ENCODE measurements around the gene NFKBIL1. TPM values are rescaled to one million over a fixed set of nuclear protein-coding genes. Genes with fewer than 3 reads are reported as not detected.

Gene NFKBIL1
- total and polyA plus RNA-seq, 4 donors: 3.3 to 9.6 (median 7.4) TPM

- TF ChIP-seq TAF1 (conservative IDR thresholded peaks at IDR 0.05): no peak
- no peak for TF ChIP-seq GABPA (IDR thresholded peaks at IDR 0.05 in 1 of 2, conservative IDR thresholded peaks at IDR 0.05 in 1 of 2)
Measured at GRCh38 chr6:31579119-31579505, 31.7 kb downstream of the NFKBIL1 start (continued).

DNA sequence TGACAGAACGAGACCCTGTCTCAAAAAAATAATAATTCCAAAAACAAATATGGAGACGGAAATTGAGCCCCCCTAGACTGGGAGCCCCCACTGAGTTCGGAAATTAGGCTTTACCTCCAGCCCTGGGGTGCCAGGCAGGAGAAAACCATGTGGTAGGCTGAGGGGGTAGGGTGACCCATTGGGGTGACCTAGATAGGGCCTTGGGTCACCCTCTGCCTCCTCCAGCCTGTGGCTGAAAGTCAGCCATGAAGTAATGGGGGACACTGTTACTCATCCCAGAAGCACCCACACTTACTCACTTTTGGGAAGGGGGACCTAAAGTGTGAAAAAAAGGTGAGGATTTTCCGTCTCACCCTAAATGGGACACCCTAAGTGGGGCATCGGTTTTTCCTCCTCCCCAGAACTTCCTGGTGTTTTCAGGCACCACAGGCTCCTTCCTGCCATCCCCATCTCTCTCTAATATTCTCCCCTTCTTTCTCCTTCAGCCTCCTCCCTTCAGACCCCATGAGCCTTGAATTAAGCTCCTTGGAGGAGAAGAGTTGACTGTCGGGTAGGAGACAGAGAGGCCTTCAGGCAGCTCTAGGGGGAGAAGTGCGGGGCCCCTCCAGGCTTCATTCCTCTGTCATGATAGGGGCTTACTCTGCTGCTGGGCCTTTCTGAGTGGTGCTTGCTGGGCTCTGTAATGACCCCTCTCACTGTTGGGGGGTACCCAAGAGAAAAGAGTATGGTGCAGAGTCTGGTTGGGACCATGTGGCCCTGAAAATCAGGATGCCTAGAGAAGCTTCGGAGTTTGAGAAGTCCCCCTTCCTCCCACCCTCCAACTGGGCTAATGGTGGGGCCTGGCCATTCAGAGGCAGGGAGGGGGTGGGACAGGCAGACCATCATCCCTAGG lies 32.4 kb downstream of the NFKBIL1 start:
- H3K4me3 ChIP-seq (ENCODE audit: low read depth in 1 of 3, low read length in 3 of 3): no peak overlapping the region
- DNase-seq (ENCODE audit: low spot score): no peak
- H3K27ac ChIP-seq (ENCODE audit: low read depth in 1 of 2, low read length in 2 of 2): no peak overlapping the region
- peaks cover 0 to 16% (median 6%) of the 10 kb centered on the region in 4 donors for H3K4me1 ChIP-seq (ENCODE audit: control insufficient read depth in 4 of 4, insufficient read depth in 4 of 4, low read length in 3 of 4)
- WGBS: 92% methylated on average over 8 of the region's 8 CpGs
- H3K9ac ChIP-seq (ENCODE audit: low read depth in 1 of 2, low read length in 2 of 2): no peak overlapping the region
- TF ChIP-seq HNF4G (IDR thresholded peaks at IDR 0.05): no peak
- no peaks in the 10 kb centered on the region for H3K9me3 ChIP-seq (ENCODE audit: control insufficient read depth in 4 of 4, low read length in 3 of 4)
- H3K36me3 ChIP-seq (ENCODE audit: control insufficient read depth in 4 of 4, insufficient read depth in 3 of 4, low read depth in 1 of 4, low read length in 3 of 4): no peaks in the 10 kb centered on the region
- H3K27me3 ChIP-seq (ENCODE audit: control insufficient read depth in 4 of 4, insufficient read depth in 4 of 4, low read length in 3 of 4): no peaks in the 10 kb centered on the region

- TF ChIP-seq HNF4G (IDR thresholded peaks at IDR 0.05) (no peak), NR2F2 (IDR thresholded peaks at IDR 0.05) (no peak), FOXA2 (IDR thresholded peaks at IDR 0.05) (no peak), GABPA (IDR thresholded peaks at IDR 0.05 in 1 of 2, conservative IDR thresholded peaks at IDR 0.05 in 1 of 2) (no peak)
- Histone ChIP-seq H3K27ac (ENCODE audit: low read depth in 1 of 2, low read length in 2 of 2) (peak overlapping the region; percentile 63 to 73), H3K9ac (ENCODE audit: low read depth in 1 of 2, low read length in 2 of 2) (peak overlapping the region in 1 of 2 donors; percentile 47), H3K9me3 (ENCODE audit: control insufficient read depth in 4 of 4, low read length in 3 of 4) (no peaks in the 10 kb centered on the region), H3K4me1 (ENCODE audit: control insufficient read depth in 4 of 4, insufficient read depth in 4 of 4, low read length in 3 of 4) (peaks cover 0 to 16% (median 6%) of the 10 kb centered on the region in 4 donors), H3K36me3 (ENCODE audit: control insufficient read depth in 4 of 4, insufficient read depth in 3 of 4, low read depth in 1 of 4, low read length in 3 of 4) (no peaks in the 10 kb centered on the region), H3K4me3 (ENCODE audit: low read depth in 1 of 3, low read length in 3 of 3) (peak overlapping the region in 2 of 3 donors; percentile 74 to 78), H3K27me3 (ENCODE audit: control insufficient read depth in 4 of 4, insufficient read depth in 4 of 4, low read length in 3 of 4) (no peaks in the 10 kb centered on the region)
- WGBS: 42% methylated on average over 11 of the region's 11 CpGs
- DNase-seq (ENCODE audit: low spot score): no peak
Measured at GRCh38 chr6:31580438-31580740, 33.0 kb downstream of the NFKBIL1 start.

DNA sequence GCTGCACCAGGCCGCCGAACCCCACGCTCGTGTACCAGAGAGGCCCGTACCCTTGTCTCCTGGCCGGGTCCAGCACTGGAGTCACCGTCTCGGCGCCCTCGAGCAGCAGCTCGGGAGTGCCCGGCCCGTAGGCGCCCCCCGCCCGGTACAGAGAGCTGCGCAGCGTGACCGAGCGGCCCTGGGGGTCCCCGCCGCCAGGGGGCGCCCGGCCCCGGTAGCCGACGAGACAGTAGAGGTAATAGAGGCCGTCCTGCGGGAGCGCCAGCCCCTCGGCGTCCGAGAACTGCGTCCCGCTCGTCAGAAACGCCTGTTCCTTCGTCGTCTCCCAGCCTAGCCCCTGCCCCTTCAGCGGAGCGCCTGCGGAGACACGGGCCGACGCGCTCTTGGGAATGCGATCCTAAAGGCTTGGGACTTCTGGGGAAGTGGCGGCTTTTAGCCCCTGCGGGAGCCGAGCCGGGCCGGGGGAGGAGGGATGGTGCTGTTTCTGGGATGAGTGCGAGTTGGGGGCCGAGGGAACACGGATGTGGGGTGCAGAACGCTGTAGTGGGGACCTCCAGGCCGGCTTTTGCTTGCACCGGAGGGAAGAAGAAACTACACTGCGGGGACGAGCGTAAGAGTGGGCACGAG lies 33.5 kb downstream of the NFKBIL1 start:
- H3K4me3 ChIP-seq (ENCODE audit: low read depth in 1 of 3, low read length in 3 of 3): peak overlapping the region; percentile 74 to 80 (median 78)
- H3K9me3 ChIP-seq (ENCODE audit: control insufficient read depth in 4 of 4, low read length in 3 of 4): no peaks in the 10 kb centered on the region
- peak; percentile 22 for TF ChIP-seq SP1 (IDR thresholded peaks at IDR 0.05)
- no peak for TF ChIP-seq TAF1 (conservative IDR thresholded peaks at IDR 0.05)
- peak in 1 of 2 donors; percentile 2 for TF ChIP-seq HNF4A (conservative IDR thresholded peaks at IDR 0.05)
- no peak for TF ChIP-seq FOXA2 (IDR thresholded peaks at IDR 0.05)
- TF ChIP-seq EGR1 (IDR thresholded peaks at IDR 0.05; ENCODE audit: low read depth in 2 of 2): no peak
- TF ChIP-seq, protein P1, sequence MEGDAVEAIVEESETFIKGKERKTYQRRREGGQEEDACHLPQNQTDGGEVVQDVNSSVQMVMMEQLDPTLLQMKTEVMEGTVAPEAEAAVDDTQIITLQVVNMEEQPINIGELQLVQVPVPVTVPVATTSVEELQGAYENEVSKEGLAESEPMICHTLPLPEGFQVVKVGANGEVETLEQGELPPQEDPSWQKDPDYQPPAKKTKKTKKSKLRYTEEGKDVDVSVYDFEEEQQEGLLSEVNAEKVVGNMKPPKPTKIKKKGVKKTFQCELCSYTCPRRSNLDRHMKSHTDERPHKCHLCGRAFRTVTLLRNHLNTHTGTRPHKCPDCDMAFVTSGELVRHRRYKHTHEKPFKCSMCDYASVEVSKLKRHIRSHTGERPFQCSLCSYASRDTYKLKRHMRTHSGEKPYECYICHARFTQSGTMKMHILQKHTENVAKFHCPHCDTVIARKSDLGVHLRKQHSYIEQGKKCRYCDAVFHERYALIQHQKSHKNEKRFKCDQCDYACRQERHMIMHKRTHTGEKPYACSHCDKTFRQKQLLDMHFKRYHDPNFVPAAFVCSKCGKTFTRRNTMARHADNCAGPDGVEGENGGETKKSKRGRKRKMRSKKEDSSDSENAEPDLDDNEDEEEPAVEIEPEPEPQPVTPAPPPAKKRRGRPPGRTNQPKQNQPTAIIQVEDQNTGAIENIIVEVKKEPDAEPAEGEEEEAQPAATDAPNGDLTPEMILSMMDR (IDR thresholded peaks at IDR 0.05; ENCODE audit: low read depth, low read length, missing input control): peak; percentile 91
- TF ChIP-seq YY1 (IDR thresholded peaks at IDR 0.05): peak; percentile 33
- peak; percentile 76 to 82 for TF ChIP-seq RAD21 (IDR thresholded peaks at IDR 0.05)
- TF ChIP-seq RXRA (IDR thresholded peaks at IDR 0.05): no peak
- TF ChIP-seq, protein P2, sequence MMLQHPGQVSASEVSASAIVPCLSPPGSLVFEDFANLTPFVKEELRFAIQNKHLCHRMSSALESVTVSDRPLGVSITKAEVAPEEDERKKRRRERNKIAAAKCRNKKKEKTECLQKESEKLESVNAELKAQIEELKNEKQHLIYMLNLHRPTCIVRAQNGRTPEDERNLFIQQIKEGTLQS (IDR thresholded peaks at IDR 0.05): no peak
- peak; percentile 90 for DNase-seq (ENCODE audit: low spot score)
- H3K27me3 ChIP-seq (ENCODE audit: control insufficient read depth in 4 of 4, insufficient read depth in 4 of 4, low read length in 3 of 4): no peaks in the 10 kb centered on the region
- WGBS: under 1% methylated on average over 62 of the region's 62 CpGs
- peak overlapping the region; percentile 64 to 83 for H3K9ac ChIP-seq (ENCODE audit: low read depth in 1 of 2, low read length in 2 of 2)
- H3K4me1 ChIP-seq (ENCODE audit: control insufficient read depth in 4 of 4, insufficient read depth in 4 of 4, low read length in 3 of 4): peaks cover 0 to 16% (median 6%) of the 10 kb centered on the region in 4 donors
- peak overlapping the region; percentile 63 to 73 for H3K27ac ChIP-seq (ENCODE audit: low read depth in 1 of 2, low read length in 2 of 2)
- H3K36me3 ChIP-seq (ENCODE audit: control insufficient read depth in 4 of 4, insufficient read depth in 3 of 4, low read depth in 1 of 4, low read length in 3 of 4): no peaks in the 10 kb centered on the region

Measured in liver (tissue), 9 donors.